Fibroblast of lung (primary cell): Measurements from ENCODE around the gene NCAPH2. TPM values are rescaled to one million over a fixed set of nuclear protein-coding genes. Genes with fewer than 3 reads are reported as not detected.
A peak's percentile ranks its signal among the peaks of the same experiment; 100 is the strongest.
"Not testable (repeated sequence)": the region's sequence is repeated elsewhere in the genome, so short reads cannot be mapped to it uniquely, and the experiment has no call there.

ENCODE experiments used
- DNase-seq, 2 donors: peaks; one replicate each; pipeline versions ENCODE4 v3.0.0 to v3.0.0-alpha.2; 2010; ENCODE audit warnings: low read depth in 2 of 2
- H2AFZ ChIP-seq: 2 replicates; pipeline ENCODE4 v1.5.1; 2012; ENCODE audit warnings: low read length, control low read depth, inconsistent platforms
- H3K27ac ChIP-seq: 2 replicates; pipeline ENCODE4 v1.5.1; 2011; ENCODE audit warnings: low read length, control low read depth; ENCODE audit not compliant: insufficient read depth
- H3K27me3 ChIP-seq: 2 replicates; pipeline ENCODE4 v1.5.1; 2011; ENCODE audit warnings: mild to moderate bottlenecking, low read length; ENCODE audit not compliant: control insufficient read depth, insufficient read depth
- H3K36me3 ChIP-seq: 2 replicates; pipeline ENCODE4 v1.5.1; 2011; ENCODE audit warnings: low read length; ENCODE audit not compliant: control insufficient read depth, insufficient read depth
- H3K4me1 ChIP-seq: 2 replicates; pipeline ENCODE4 v1.5.1; 2011; ENCODE audit warnings: low read length; ENCODE audit not compliant: control insufficient read depth, insufficient read depth; ENCODE audit errors: extremely low read depth
- H3K4me2 ChIP-seq: 2 replicates; pipeline ENCODE4 v1.5.1; 2011; ENCODE audit warnings: low read length, control low read depth; ENCODE audit not compliant: insufficient read depth; ENCODE audit errors: extremely low read depth
- H3K4me3 ChIP-seq, 4 experiments: fragments of 200-600 bp in 1 of 4; sonication (generic) in 1 of 4; replicated peaks in 1 of 4; 2 replicates each; pipeline ENCODE4 v1.5.1; 2011 to 2016; ENCODE audit warnings: low read length in 4 of 4, low read depth in 3 of 4, mild to moderate bottlenecking in 3 of 4, control low read depth in 2 of 4, inconsistent platforms in 1 of 4, mixed read lengths in 1 of 4; ENCODE audit not compliant: insufficient read depth in 1 of 4; ENCODE audit errors: control extremely low read depth in 1 of 4
- H3K79me2 ChIP-seq: 2 replicates; pipeline ENCODE4 v1.5.1; 2012; ENCODE audit warnings: mild to moderate bottlenecking, low read length, inconsistent platforms; ENCODE audit not compliant: control insufficient read depth, insufficient read depth
- H3K9ac ChIP-seq: 2 replicates; pipeline ENCODE4 v1.5.1; 2011; ENCODE audit warnings: mild to moderate bottlenecking, low read length, control low read depth; ENCODE audit not compliant: insufficient read depth
- H3K9me3 ChIP-seq: 2 replicates; pipeline ENCODE4 v1.5.1; 2012; ENCODE audit warnings: low read depth, low read length; ENCODE audit not compliant: control insufficient read depth, insufficient read depth
- H4K20me1 ChIP-seq: 2 replicates; pipeline ENCODE4 v1.5.1; 2011; ENCODE audit warnings: low read length; ENCODE audit not compliant: control insufficient read depth, insufficient read depth; ENCODE audit errors: extremely low read depth
- CTCF ChIP-seq, 2 donors: IDR thresholded peaks in 1 of 2; conservative IDR thresholded peaks in 1 of 2; 1 replicate in 1 of 2; 2 replicates in 1 of 2; pipeline ENCODE4 v1.5.1; 2011 to 2012; ENCODE audit warnings: low read length in 2 of 2, control low read depth in 1 of 2, inconsistent platforms in 1 of 2, low read depth in 1 of 2, mild to moderate bottlenecking in 1 of 2
- EZH2 ChIP-seq: IDR thresholded peaks from 2 replicates; pipeline ENCODE4 v1.5.1; 2012; ENCODE audit warnings: low read length, control low read depth, mild to moderate bottlenecking; ENCODE audit errors: missing control alignments
- polyA plus RNA-seq, 2 donors: library from polyadenylated mRNA; depleted of rRNA in 1 of 2; stranded (reverse) in 1 of 2; unstranded in 1 of 2; fragments of >200 nt; gene quantifications; 2 replicates each; pipeline ENCODE4 v1.2.1, GENCODE V29; 2011 to 2012; ENCODE audit warnings: missing spikeins in 1 of 2
- total RNA-seq: library from RNA; depleted of rRNA; stranded (reverse); fragments of >200 nt; gene quantifications from 2 replicates; pipeline ENCODE4 v1.2.1, GENCODE V29; 2014

The NCAPH2 gene
- total and polyA plus RNA-seq, 2 donors (not counting 1 experiment from before 2014, with no cell fraction given) = 12.0 to 18.3 TPM

- H3K4me2 ChIP-seq = peak overlapping the region; percentile 71
These were observed 23.5 kb downstream of the NCAPH2 start for GRCh38 chr22:50531546-50531961.

DNA sequence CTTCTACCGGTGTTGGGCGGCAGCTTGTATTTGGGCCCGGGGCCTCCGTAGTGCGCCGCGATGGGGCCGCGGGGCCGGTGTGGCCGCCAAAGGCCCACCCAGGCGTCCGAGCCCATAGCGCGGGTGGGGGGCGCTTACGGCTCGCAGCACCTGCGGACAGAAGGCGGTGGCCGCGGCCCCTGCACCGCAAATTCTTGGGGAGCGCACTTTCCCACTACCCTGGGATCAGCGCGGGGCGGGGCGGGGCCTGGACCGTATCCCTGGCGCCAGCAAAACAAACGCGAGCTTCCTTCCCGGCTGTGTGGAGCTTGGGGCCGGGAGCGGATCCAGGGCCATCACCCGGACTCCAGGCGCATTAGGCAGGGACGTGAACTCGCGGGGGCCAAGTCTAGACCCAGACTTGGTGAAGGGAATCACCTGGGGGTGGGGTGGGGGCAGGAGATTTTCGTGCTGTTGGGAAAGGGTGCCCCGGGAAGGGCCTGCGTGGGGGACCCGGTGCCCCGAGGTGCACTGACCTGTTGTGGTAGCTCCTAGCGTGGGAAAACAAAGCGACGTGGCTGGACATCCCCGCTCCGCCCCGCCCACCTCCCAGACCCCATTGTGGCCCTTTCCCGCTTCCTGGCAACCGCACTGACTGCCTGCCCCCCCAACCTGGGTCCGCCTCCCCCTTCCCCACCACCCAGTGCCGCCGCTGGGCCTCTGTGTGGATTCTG lies 24.1 kb downstream of the NCAPH2 start:
- Histone ChIP-seq H3K4me3 (peak overlapping the region in 3 of 4 experiments; percentile 28 to 60 (median 28)), H3K27ac (no peak overlapping the region), H3K4me1 (peaks cover 10% of the 10 kb centered on the region), H2AFZ (no peak overlapping the region), H3K27me3 (peaks cover 11% of the 10 kb centered on the region), H3K79me2 (no peaks in the 10 kb centered on the region), H3K36me3 (no peaks in the 10 kb centered on the region), H3K4me2 (peak overlapping the region; percentile 71), H3K9ac (peak overlapping the region; percentile 65), H4K20me1 (no peaks in the 10 kb centered on the region), H3K9me3 (no peaks in the 10 kb centered on the region)
- TF ChIP-seq CTCF (conservative IDR thresholded peaks at IDR 0.05 in 1 of 2, IDR thresholded peaks at IDR 0.05 in 1 of 2; ENCODE audit: low read depth in 1 of 2, low read length in 2 of 2) (no peak), EZH2 (no peak)
- DNase-seq = peak; percentile 54 to 58

More at GRCh38 chr22:50531546-50531961, 23.5 kb downstream of the NCAPH2 start:
- H3K4me1 ChIP-seq = peaks cover 14% of the 10 kb centered on the region
- H3K9ac ChIP-seq = peak overlapping the region; percentile 65
- H3K79me2 ChIP-seq = no peaks in the 10 kb centered on the region
- H3K9me3 ChIP-seq = no peaks in the 10 kb centered on the region
- peak overlapping the region in 3 of 4 experiments; percentile 28 to 61 (median 60) for H3K4me3 ChIP-seq
- no peak overlapping the region for H2AFZ ChIP-seq
- no peaks in the 10 kb centered on the region for H4K20me1 ChIP-seq
- H3K36me3 ChIP-seq = no peaks in the 10 kb centered on the region
- H3K27ac ChIP-seq = no peak overlapping the region
- H3K27me3 ChIP-seq = peaks cover 11% of the 10 kb centered on the region
- TF ChIP-seq CTCF (conservative IDR thresholded peaks at IDR 0.05 in 1 of 2, IDR thresholded peaks at IDR 0.05 in 1 of 2; ENCODE audit: low read depth in 1 of 2, low read length in 2 of 2) (no peak), EZH2 (peak; percentile 57)
- DNase-seq = no peak

- Histone ChIP-seq H3K27me3 (peaks cover 11% of the 10 kb centered on the region), H2AFZ (no peak overlapping the region), H3K79me2 (no peaks in the 10 kb centered on the region), H3K4me2 (no peak overlapping the region), H3K36me3 (no peaks in the 10 kb centered on the region), H3K4me3 (no peak overlapping the region), H3K4me1 (peaks cover 10% of the 10 kb centered on the region), H4K20me1 (no peaks in the 10 kb centered on the region), H3K27ac (no peak overlapping the region), H3K9me3 (no peaks in the 10 kb centered on the region), H3K9ac (no peak overlapping the region)
- TF ChIP-seq CTCF (conservative IDR thresholded peaks at IDR 0.05 in 1 of 2, IDR thresholded peaks at IDR 0.05 in 1 of 2; ENCODE audit: low read depth in 1 of 2, low read length in 2 of 2) (no peak), EZH2 (no peak)
- no peak for DNase-seq
These were observed 25.1 kb downstream of the NCAPH2 start for GRCh38 chr22:50532824-50533796.

DNA sequence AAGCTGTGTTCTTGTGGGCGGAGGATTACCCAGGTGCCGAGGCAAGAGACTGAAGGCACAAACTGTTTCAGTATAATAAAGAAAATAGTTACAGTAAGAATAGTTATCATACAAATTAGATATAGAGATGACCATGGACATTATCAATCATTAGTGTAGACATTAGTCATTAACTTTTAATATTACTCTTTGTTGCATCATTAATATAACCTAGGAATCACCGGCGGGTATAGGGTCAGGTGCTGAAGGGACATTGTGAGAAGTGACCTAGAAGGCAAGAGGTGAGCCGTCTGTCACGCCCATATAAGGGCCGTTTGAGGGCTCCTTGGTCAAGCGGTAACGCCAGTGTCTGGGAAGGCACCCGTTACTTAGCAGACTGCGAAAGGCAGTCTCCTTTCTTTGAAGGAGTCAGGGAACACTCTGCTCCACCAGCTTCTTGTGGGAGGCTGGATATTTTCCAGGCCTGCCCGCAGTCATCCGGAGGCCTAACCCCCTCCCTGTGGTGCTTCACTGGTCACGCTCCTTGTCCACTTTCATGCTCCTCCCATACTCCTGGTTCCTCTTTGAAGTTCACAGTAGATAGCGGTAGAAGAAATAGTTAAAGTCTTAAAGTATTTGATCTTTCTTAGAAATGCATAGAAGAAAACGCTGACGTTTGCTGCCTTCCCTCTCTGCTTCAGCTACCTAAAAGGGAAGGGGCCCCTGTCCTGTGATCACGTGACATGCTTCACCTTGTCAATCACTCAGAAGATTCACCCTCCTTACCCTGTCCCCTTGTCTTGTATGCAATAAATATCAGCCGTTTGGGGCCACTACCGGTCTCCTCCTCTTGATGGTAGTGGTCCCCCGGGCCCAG lies 26.1 kb downstream of the NCAPH2 start:
- H3K27ac ChIP-seq, H4K20me1 ChIP-seq, H3K36me3 ChIP-seq, H2AFZ ChIP-seq, H3K9me3 ChIP-seq, H3K9ac ChIP-seq, H3K4me2 ChIP-seq, H3K79me2 ChIP-seq, H3K4me3 ChIP-seq: not testable (repeated sequence)
- DNase-seq = peak; percentile 59 to 67
- Histone ChIP-seq H3K27me3 (peaks cover 11% of the 10 kb centered on the region), H3K4me1 (peaks cover 11% of the 10 kb centered on the region)
